OCI-LY1 (cell line): Measurements from ENCODE around the gene SLX4IP.
A peak's percentile ranks its signal among the peaks of the same experiment; 100 is the strongest.

ENCODE experiments used
- H2AFZ ChIP-seq: fragments of 200-600 bp; sonication (generic), shearing (Covaris generic); 2 replicates; pipeline ENCODE4 v1.6.0; 2014; ENCODE audit warnings: antibody characterized with exemption, mild to moderate bottlenecking, low read length
- H3F3A ChIP-seq: fragments of 200-600 bp; sonication (generic), shearing (Covaris generic); 2 replicates; pipeline ENCODE4 v1.6.0; 2014; ENCODE audit warnings: mild to moderate bottlenecking, antibody characterized with exemption, low read length, moderate library complexity; ENCODE audit not compliant: insufficient read depth
- H3K27ac ChIP-seq: fragments of 200-600 bp; sonication (generic); 2 replicates; pipeline ENCODE4 v1.5.1; 2014; ENCODE audit warnings: low read length, mixed run types, mild to moderate bottlenecking, low read depth; ENCODE audit not compliant: poor library complexity, severe bottlenecking
- H3K27me3 ChIP-seq: fragments of 200-600 bp; sonication (generic); 2 replicates; pipeline ENCODE4 v1.6.0; 2014; ENCODE audit warnings: antibody characterized with exemption, mild to moderate bottlenecking, low read length, moderate library complexity; ENCODE audit not compliant: insufficient read depth
- H3K36me3 ChIP-seq: fragments of 200-600 bp; sonication (generic); 2 replicates; pipeline ENCODE4 v1.6.1; 2014; ENCODE audit warnings: mild to moderate bottlenecking, antibody characterized with exemption, low read length, moderate library complexity, mixed read lengths; ENCODE audit not compliant: insufficient read depth
- H3K4me1 ChIP-seq: fragments of 200-600 bp; sonication (generic); 2 replicates; pipeline ENCODE4 v1.5.1; 2014; ENCODE audit warnings: mild to moderate bottlenecking, low read length, moderate library complexity; ENCODE audit not compliant: insufficient read depth, severe bottlenecking
- H3K4me2 ChIP-seq: fragments of 200-600 bp; sonication (generic), shearing (Covaris generic); 2 replicates; pipeline ENCODE4 v1.6.1; 2014; ENCODE audit warnings: low read length
- H3K4me3 ChIP-seq: fragments of 200-600 bp; sonication (generic); 2 replicates; pipeline ENCODE4 v1.5.1; 2014; ENCODE audit warnings: low read length, low read depth, mild to moderate bottlenecking, mixed read lengths; ENCODE audit not compliant: poor library complexity, severe bottlenecking
- H3K79me2 ChIP-seq: fragments of 200-600 bp; shearing (Covaris generic); 2 replicates; pipeline ENCODE4 v1.6.1; 2016; ENCODE audit warnings: mixed run types, low read length, mixed read lengths; ENCODE audit not compliant: insufficient read depth
- H3K9ac ChIP-seq: fragments of 200-600 bp; sonication (generic), shearing (Covaris generic); 2 replicates; pipeline ENCODE4 v1.6.1; 2014; ENCODE audit warnings: mild to moderate bottlenecking, low read length, mixed read lengths
- H3K9me2 ChIP-seq: fragments of 200-600 bp; sonication (generic), shearing (Covaris generic); 2 replicates; pipeline ENCODE4 v1.6.1; 2014; ENCODE audit warnings: low read depth, mild to moderate bottlenecking, low read length, mixed read lengths
- H3K9me3 ChIP-seq: fragments of 200-600 bp; shearing (Covaris generic); 2 replicates; pipeline ENCODE4 v1.6.1; 2014; ENCODE audit warnings: low read length, mixed read lengths
- H4K20me1 ChIP-seq: fragments of 200-600 bp; sonication (generic), shearing (Covaris generic); 2 replicates; pipeline ENCODE4 v1.6.0; 2016; ENCODE audit warnings: mild to moderate bottlenecking, low read length; ENCODE audit not compliant: insufficient read depth
- EZH2 ChIP-seq: fragments of 200-600 bp; sonication (generic), shearing (Covaris generic); IDR thresholded peaks from 2 replicates; pipeline ENCODE4 v1.8.0; 2017; ENCODE audit warnings: borderline replicate concordance, mixed run types, mild to moderate bottlenecking, antibody characterized with exemption, low read length, moderate library complexity, mixed read lengths
- TF ChIP-seq, protein P1 (sequence below): fragments of 200-600 bp; sonication (generic), shearing (Covaris generic); IDR thresholded peaks from 2 replicates; pipeline ENCODE4 v1.5.1; 2017; ENCODE audit warnings: mild to moderate bottlenecking, antibody characterized with exemption, low read length, moderate library complexity, mixed read lengths

Gene SLX4IP

DNA sequence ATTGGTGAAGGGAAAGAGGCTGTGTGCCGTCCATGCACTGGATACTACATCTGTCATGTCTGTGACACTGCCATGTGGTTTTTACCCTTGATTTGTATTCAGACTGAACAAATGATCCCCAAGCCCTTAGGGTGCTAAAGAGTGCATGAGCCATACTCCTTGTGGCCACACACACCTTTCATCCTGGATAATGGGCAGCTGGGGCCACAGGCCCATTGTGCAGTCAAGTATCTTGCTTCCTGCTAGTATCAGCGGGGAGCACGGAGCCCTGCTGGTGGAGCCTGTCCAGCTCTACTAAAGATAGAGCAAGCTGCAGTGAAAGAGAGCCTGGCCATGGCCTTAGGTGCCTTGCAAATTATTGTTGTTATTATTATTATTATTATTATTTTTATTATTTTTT is 75.1 kb downstream of the SLX4IP start:
- H3K9me3 ChIP-seq: no peaks in the 10 kb centered on the region
- no peak overlapping the region for H2AFZ ChIP-seq

DNA sequence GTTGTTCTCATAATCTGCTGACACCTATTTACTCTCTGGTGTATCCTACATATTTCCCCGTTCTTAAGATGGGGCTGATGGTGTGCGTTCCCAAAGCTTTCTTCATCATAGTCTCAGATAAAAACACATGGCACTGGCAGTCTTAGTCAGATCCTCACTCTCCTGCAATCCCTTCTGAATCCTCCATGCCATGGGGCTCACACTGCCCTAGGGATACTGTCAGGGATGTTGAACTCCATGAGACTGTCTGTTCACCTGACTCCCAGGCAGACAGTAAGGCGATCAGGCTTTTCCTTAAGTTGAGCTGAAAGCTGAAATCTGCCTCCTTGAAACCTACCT is 76.0 kb downstream of the SLX4IP start:
- Histone ChIP-seq H3K4me3 (no peak overlapping the region), H2AFZ (no peak overlapping the region), H3K9me2 (no peaks in the 10 kb centered on the region), H3K9ac (no peak overlapping the region), H3K36me3 (no peaks in the 10 kb centered on the region), H3F3A (no peaks in the 10 kb centered on the region), H3K9me3 (no peaks in the 10 kb centered on the region), H3K27me3 (no peaks in the 10 kb centered on the region), H4K20me1 (no peaks in the 10 kb centered on the region), H3K4me2 (peak overlapping the region; percentile 27; the same call in 1 of the 2 replicates), H3K27ac (peak overlapping the region; percentile 13), H3K79me2 (no peaks in the 10 kb centered on the region; the same call in 1 of the 2 replicates), H3K4me1 (peaks cover 13% of the 10 kb centered on the region)
- TF ChIP-seq, protein P1, sequence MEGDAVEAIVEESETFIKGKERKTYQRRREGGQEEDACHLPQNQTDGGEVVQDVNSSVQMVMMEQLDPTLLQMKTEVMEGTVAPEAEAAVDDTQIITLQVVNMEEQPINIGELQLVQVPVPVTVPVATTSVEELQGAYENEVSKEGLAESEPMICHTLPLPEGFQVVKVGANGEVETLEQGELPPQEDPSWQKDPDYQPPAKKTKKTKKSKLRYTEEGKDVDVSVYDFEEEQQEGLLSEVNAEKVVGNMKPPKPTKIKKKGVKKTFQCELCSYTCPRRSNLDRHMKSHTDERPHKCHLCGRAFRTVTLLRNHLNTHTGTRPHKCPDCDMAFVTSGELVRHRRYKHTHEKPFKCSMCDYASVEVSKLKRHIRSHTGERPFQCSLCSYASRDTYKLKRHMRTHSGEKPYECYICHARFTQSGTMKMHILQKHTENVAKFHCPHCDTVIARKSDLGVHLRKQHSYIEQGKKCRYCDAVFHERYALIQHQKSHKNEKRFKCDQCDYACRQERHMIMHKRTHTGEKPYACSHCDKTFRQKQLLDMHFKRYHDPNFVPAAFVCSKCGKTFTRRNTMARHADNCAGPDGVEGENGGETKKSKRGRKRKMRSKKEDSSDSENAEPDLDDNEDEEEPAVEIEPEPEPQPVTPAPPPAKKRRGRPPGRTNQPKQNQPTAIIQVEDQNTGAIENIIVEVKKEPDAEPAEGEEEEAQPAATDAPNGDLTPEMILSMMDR: no peak
- TF ChIP-seq EZH2: no peak

More for the DNA sequence above, 75.1 kb downstream of the SLX4IP start:
- no peaks in the 10 kb centered on the region; the same call in 1 of the 2 replicates for H3K79me2 ChIP-seq
- no peak overlapping the region for H3K4me3 ChIP-seq
- H4K20me1 ChIP-seq: no peaks in the 10 kb centered on the region
- H3K4me1 ChIP-seq: peaks cover 13% of the 10 kb centered on the region
- H3K4me2 ChIP-seq: no peak overlapping the region
- H3K9me2 ChIP-seq: no peaks in the 10 kb centered on the region
- H3K36me3 ChIP-seq: no peaks in the 10 kb centered on the region
- H3K9ac ChIP-seq: no peak overlapping the region
- H3K27me3 ChIP-seq: no peaks in the 10 kb centered on the region
- no peak overlapping the region for H3K27ac ChIP-seq
- no peak for TF ChIP-seq EZH2
- TF ChIP-seq, protein P1: no peak
- no peaks in the 10 kb centered on the region for H3F3A ChIP-seq

DNA sequence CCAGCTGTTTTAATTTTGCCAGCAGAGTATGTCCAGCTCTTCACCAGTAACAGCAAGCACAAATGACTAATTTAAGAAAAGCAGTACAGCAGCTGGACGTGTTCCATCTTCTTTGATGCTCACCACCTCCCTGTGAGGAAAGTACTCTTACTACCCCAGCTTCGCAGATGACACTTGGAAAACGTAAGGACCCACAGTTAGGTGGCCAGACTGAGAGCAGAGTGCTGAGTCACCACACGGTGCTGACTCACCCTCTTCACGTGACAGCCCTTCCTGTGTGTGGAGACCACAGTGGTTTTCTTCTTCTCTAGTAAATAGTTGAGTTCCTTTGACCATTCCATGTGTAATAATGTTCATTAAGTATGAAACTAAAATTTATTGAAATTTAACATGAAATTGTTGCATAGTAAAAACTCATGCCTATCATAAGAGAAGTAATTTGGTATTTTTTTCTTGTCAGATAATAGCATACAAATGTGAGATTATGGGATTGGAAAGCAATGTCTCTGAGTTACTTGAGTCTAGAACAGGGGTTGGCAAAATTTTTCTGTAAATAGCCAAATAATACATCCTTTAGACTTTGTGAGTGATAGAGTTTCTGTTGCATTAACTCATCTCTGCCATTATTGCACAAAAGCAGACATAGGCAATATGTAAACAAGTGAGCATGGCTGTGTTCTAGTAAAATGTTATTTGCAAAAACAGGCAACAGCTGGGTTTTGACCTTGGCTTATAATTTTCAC is 76.6 kb downstream of the SLX4IP start:
- Histone ChIP-seq H3K4me2 (peak overlapping the region; percentile 27; the same call in 1 of the 2 replicates), H3K79me2 (no peaks in the 10 kb centered on the region; the same call in 1 of the 2 replicates), H3K9me2 (no peaks in the 10 kb centered on the region), H3K4me1 (peaks cover 13% of the 10 kb centered on the region), H3K27me3 (no peaks in the 10 kb centered on the region), H3K4me3 (no peak overlapping the region), H3K27ac (peak overlapping the region; percentile 13), H2AFZ (no peak overlapping the region), H3K36me3 (no peaks in the 10 kb centered on the region), H4K20me1 (no peaks in the 10 kb centered on the region), H3K9ac (no peak overlapping the region), H3K9me3 (no peaks in the 10 kb centered on the region), H3F3A (no peaks in the 10 kb centered on the region)
- TF ChIP-seq, protein P1: no peak
- TF ChIP-seq EZH2: no peak
